Esophagus muscularis mucosa (tissue), 4 donors: ENCODE data around the gene TMEM51. TPM values are rescaled to one million over a fixed set of nuclear protein-coding genes. Genes with fewer than 3 reads are reported as not detected.

Experiments used
- DNase-seq: peaks from one replicate; pipeline ENCODE4 v3.0.0-alpha.2; 2017; ENCODE audit errors: extremely low spot score
- H3K27ac ChIP-seq, 4 donors: fragments of 200-600 bp; sonication (generic); replicated peaks in 1 of 4; 1 replicate in 3 of 4; 2 replicates in 1 of 4; pipeline ENCODE4 v1.5.1; 2016 to 2019; ENCODE audit warnings: mild to moderate bottlenecking in 1 of 4
- H3K27me3 ChIP-seq, 4 donors: fragments of 200-600 bp; sonication (generic); one replicate each; pipeline versions ENCODE4 v1.5.1 to v1.6.0; 2016 to 2019
- H3K36me3 ChIP-seq, 4 donors: fragments of 200-600 bp; sonication (generic); one replicate each; pipeline ENCODE4 v1.5.1; 2016 to 2019
- H3K4me1 ChIP-seq, 4 donors: fragments of 200-600 bp; sonication (generic); one replicate each; pipeline ENCODE4 v1.5.1; 2016 to 2019
- H3K4me3 ChIP-seq, 4 donors: fragments of 200-600 bp; sonication (generic); 1 replicate in 2 of 4; 2 replicates in 2 of 4; pipeline ENCODE4 v1.5.1; 2016 to 2019; ENCODE audit warnings: mild to moderate bottlenecking in 4 of 4, moderate library complexity in 1 of 4
- H3K9me3 ChIP-seq, 4 donors: fragments of 200-600 bp; sonication (generic); 1 replicate in 3 of 4; 2 replicates in 1 of 4; pipeline ENCODE4 v1.5.1; 2016 to 2019
- EP300 ChIP-seq: sonication (generic); formaldehyde crosslinking; IDR thresholded peaks from one replicate; pipeline ENCODE4 v1.6.1; 2017; ENCODE audit warnings: antibody characterized with exemption
- POLR2A ChIP-seq: fragments of 450-650 bp; IDR thresholded peaks from one replicate; pipeline ENCODE4 v1.6.1; 2017; ENCODE audit warnings: antibody characterized with exemption, moderate library complexity, mild to moderate bottlenecking, low read depth
- POLR2AphosphoS5 ChIP-seq, 2 donors: sonication (generic); formaldehyde crosslinking; IDR thresholded peaks; one replicate each; pipeline ENCODE4 v1.6.1; 2017; ENCODE audit warnings: antibody characterized with exemption in 2 of 2
- WGBS: methylation state at CpG from one replicate; pipeline ENCODE4 v1.1.5; 2018; 5-methylcytosine and 5-hydroxymethylcytosine counted together
- intact Hi-C: fragments of 100-400 bp; cut with DNase I; formaldehyde crosslinking; loops from one replicate; pipeline ENCODE4 v1.15.1; 2023
- total RNA-seq, 4 donors: library from RNA; depleted of rRNA; stranded (reverse); fragments of >200 nt; gene quantifications; one replicate each; pipeline versions ENCODE4 v1.1.0 to v1.2.1, GENCODE V29; 2016
- TF ChIP-seq, protein P1 (sequence below), 3 experiments: fragments of 200-600 bp in 2 of 3; fragments of 450-650 bp in 1 of 3; sonication (generic) in 2 of 3; IDR thresholded peaks; one replicate each; pipeline ENCODE4 v1.5.1; 2017 to 2019; ENCODE audit warnings: antibody characterized with exemption in 3 of 3, mild to moderate bottlenecking in 2 of 3, moderate library complexity in 1 of 3

Gene TMEM51
- total RNA-seq, 4 donors from 2014 or later = 8.6 to 17.2 (median 11.4) TPM

DNA sequence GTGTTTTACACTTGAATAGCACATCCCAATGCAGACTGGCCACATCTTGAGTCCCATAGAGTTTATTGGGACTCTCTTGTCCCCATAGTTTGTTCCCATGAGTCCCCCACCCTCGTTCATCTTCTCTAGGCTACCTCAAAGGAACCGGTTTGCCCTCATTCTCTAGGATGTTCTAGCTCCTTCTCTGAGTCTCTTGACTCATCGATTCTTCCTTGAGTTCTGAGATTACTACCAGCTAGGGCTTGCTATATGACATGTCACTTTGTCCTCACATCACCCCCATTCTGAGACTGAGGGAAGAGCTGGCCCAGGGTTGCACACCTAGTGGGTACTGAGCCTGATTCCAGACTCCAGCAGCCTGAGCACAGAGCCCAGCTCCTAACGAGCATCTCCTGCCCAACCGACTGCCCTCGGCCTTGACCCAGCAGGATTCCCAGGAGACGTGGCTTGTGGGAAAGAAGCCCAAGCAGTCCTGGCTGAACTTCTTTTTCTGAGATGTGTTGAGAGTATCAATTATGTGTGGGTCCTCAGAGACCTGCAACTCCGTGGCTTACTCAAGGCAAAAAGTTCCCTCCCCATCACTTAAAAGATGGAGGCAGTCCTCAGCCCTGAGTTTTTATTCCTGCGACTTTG, 42.0 kb downstream of the TMEM51 start:
- Histone ChIP-seq H3K27ac (no peak overlapping the region), H3K36me3 (no peaks in the 10 kb centered on the region), H3K4me3 (no peak overlapping the region), H3K4me1 (peaks cover 0 to 7% (median 3%) of the 10 kb centered on the region in 4 donors), H3K9me3 (no peaks in the 10 kb centered on the region), H3K27me3 (no peaks in the 10 kb centered on the region)
- no peak for DNase-seq
- TF ChIP-seq, protein P1, sequence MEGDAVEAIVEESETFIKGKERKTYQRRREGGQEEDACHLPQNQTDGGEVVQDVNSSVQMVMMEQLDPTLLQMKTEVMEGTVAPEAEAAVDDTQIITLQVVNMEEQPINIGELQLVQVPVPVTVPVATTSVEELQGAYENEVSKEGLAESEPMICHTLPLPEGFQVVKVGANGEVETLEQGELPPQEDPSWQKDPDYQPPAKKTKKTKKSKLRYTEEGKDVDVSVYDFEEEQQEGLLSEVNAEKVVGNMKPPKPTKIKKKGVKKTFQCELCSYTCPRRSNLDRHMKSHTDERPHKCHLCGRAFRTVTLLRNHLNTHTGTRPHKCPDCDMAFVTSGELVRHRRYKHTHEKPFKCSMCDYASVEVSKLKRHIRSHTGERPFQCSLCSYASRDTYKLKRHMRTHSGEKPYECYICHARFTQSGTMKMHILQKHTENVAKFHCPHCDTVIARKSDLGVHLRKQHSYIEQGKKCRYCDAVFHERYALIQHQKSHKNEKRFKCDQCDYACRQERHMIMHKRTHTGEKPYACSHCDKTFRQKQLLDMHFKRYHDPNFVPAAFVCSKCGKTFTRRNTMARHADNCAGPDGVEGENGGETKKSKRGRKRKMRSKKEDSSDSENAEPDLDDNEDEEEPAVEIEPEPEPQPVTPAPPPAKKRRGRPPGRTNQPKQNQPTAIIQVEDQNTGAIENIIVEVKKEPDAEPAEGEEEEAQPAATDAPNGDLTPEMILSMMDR (IDR thresholded peaks at IDR 0.05) = no peak
- TF ChIP-seq POLR2A = no peak
- no peak for TF ChIP-seq POLR2AphosphoS5 (IDR thresholded peaks at IDR 0.05)
- TF ChIP-seq EP300 = no peak
- WGBS = 69% methylated on average over 6 of the region's 9 CpGs
- intact Hi-C loops = no loop called here

DNA sequence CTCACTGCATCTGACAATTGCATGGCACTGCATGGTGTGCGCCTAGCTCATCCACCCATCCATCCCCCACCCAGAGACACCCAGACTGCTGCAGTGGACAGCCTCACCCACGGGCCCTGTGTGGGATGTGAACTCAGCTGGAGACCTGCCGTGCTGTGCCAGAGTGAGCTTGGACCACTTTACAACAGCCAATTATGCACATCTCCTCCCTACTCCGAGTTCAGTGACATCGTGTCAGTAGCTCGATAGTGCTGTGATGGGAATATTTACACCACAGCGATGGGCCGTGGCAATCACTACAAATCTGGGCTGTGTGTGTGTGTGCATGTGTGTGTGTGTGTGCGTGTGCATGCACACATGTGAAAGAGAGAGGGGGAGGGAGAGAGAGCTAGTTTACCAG, 42.5 kb downstream of the TMEM51 start:
- intact Hi-C loops = no loop called here
- WGBS = 81% methylated on average over 9 of the region's 9 CpGs

GRCh38 chr1:15196807-15197530, 43.4 kb downstream of the TMEM51 start:
- intact Hi-C loops = no loop called here
- TF ChIP-seq POLR2A = no peak
- no peak for TF ChIP-seq EP300
- TF ChIP-seq, protein P1 (IDR thresholded peaks at IDR 0.05) = no peak
- no peak for TF ChIP-seq POLR2AphosphoS5 (IDR thresholded peaks at IDR 0.05)
- WGBS = 74% methylated on average over 7 of the region's 8 CpGs
- no peak for DNase-seq
- no peak overlapping the region for H3K27ac ChIP-seq
- no peaks in the 10 kb centered on the region for H3K9me3 ChIP-seq
- peaks cover 0 to 20% (median 14%) of the 10 kb centered on the region in 4 donors for H3K4me1 ChIP-seq
- no peaks in the 10 kb centered on the region for H3K36me3 ChIP-seq
- H3K4me3 ChIP-seq = no peak overlapping the region
- no peaks in the 10 kb centered on the region for H3K27me3 ChIP-seq

More for the DNA sequence above, 42.5 kb downstream of the TMEM51 start:
- Histone ChIP-seq H3K27ac (no peak overlapping the region), H3K36me3 (no peaks in the 10 kb centered on the region), H3K4me1 (peaks cover 0 to 12% (median 8%) of the 10 kb centered on the region in 4 donors), H3K4me3 (no peak overlapping the region), H3K9me3 (no peaks in the 10 kb centered on the region), H3K27me3 (no peaks in the 10 kb centered on the region)
- DNase-seq = no peak
- no peak for TF ChIP-seq POLR2A
- TF ChIP-seq, protein P1 (IDR thresholded peaks at IDR 0.05) = no peak
- TF ChIP-seq POLR2AphosphoS5 (IDR thresholded peaks at IDR 0.05) = no peak
- no peak for TF ChIP-seq EP300

DNA sequence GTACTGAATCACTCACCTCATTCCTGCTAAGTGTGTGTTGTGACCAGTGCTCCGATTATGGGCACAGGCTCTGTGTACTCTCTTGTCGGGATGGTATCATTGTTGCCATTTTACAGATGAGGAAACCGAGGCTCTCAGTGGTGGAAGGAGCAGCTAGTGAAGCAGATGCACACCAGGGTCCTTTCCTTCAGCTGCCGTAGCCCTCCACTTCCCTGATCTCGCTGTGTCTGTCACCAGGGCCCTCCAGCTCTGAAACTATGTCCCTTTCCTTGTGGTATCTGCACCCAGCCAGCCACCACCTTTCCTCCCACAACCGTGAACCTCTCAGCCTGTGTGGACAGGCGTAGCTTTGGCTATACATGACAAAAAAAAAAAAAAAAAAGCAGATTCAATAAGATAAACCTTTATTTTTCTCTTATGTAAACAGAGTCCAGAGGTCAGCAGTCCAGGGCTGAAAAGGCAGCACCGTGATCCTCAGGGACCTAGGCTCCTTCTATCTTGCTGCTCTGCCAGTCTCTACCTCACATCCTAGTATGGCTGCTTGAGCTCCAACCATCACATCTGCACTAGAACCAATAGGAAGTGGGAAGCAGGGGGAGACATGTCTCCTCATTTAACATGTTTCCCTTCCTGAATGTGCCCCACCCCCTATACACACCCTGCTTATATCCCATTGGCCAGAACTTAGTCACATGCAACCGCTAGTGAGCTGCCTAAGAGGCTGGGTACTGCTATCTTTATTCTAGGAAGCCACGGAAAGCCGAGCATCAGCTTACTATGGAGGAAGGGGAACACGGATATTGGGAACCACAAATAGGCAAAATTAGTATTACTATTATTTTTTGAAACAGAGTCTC, 44.3 kb downstream of the TMEM51 start:
- TF ChIP-seq, protein P1 (IDR thresholded peaks at IDR 0.05) = no peak
- TF ChIP-seq POLR2A = no peak
- no peak for TF ChIP-seq POLR2AphosphoS5 (IDR thresholded peaks at IDR 0.05)
- TF ChIP-seq EP300 = no peak
- Histone ChIP-seq H3K4me1 (peaks cover 0 to 23% (median 18%) of the 10 kb centered on the region in 4 donors), H3K4me3 (no peak overlapping the region), H3K9me3 (no peaks in the 10 kb centered on the region), H3K27ac (no peak overlapping the region), H3K36me3 (no peaks in the 10 kb centered on the region), H3K27me3 (no peaks in the 10 kb centered on the region)
- intact Hi-C loops = no loop called here
- DNase-seq = no peak
- WGBS = 88% methylated on average over 12 of the region's 12 CpGs
